ENCODE results near the gene COL8A1. TPM values are rescaled to one million over a fixed set of nuclear protein-coding genes. Genes with fewer than 3 reads are reported as not detected.

COL8A1 gene
- total and polyA plus RNA-seq, 10 of the 15 experiments (the other 5 are each of a cell fraction or from before 2014, with no cell fraction given) = 0.04 to 0.73 (median 0.10) TPM; not detected in 5

DNA sequence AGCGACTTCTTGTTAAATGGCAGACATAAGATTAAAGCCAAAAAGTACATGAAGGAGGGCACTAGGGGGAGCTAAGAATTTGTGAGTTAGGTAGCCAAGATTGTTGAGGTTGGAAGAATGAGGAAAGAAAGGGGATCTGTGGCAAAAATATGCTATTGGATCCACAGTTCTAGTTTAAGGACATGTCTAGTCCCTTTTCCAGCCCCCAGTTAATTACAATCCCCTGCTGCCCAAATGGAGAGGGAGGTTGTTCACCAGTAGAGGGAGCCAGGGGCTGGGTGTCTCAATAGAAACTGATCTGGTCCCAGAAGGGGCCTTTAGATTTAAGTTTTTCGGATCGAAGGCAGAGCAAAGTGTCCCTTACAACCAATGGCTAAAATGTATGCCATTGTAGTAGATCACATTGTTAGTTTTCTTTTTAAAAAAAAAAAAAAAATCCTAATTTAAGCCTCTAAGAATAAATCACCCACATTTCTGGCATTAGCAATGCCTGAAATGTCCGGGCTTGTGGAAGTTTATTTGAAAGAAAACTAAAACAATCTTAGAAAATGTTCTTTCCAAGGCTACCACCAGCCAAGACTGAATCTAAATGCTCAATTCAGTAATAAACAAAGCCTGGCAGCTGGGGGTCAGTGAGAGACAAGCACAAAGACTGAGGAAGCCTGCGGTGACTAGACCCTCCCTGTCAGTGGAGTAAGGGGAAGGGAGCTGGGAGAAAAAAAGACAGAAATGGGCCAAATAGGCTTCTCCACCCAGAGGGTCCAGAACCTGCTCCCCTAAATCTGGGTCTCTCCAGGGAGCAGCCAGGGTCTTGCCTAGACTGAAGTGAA is 7.1 kb downstream of the COL8A1 start:
- intact Hi-C loops (cut with micrococcal nuclease; ENCODE audit: unreplicated experiment) = loop anchor here (2.0 kb wide), 1 partner anchor 107 kb away; no protein-coding TSS in a partner anchor

More for the DNA sequence above, 7.1 kb downstream of the COL8A1 start:
- CTCF ChIA-PET = interaction anchor here (0.6 to 9.7 kb wide), 27 partner anchors 9 to 197 kb away, joined by 3 to 78 read pairs (median 4); no protein-coding TSS in a partner anchor
- Histone ChIP-seq H3K4me2 (ENCODE audit: control insufficient read depth, insufficient read depth) (no peak overlapping the region), H3K27ac (ENCODE audit: control insufficient read depth, insufficient read depth) (no peak overlapping the region), H3K4me1 (ENCODE audit: control insufficient read depth, insufficient read depth, low read length) (no peaks in the 10 kb centered on the region), H3K4me3 (no peak overlapping the region), H4K20me1 (ENCODE audit: control insufficient read depth, insufficient read depth) (no peaks in the 10 kb centered on the region), H2AFZ (ENCODE audit: control insufficient read depth, low read depth, low read length) (no peak overlapping the region), H3K9me3 (replicated peaks; ENCODE audit: control insufficient read depth, insufficient read depth, low read length) (no peaks in the 10 kb centered on the region), H3K36me3 (ENCODE audit: control insufficient read depth in 2 of 2, insufficient read depth in 2 of 2, low read length in 1 of 2) (no peaks in the 10 kb centered on the region), H3K9ac (ENCODE audit: control insufficient read depth, insufficient read depth, low read length) (no peak overlapping the region), H3K27me3 (replicated peaks in 1 of 2; ENCODE audit: control insufficient read depth in 2 of 2, insufficient read depth in 2 of 2, low read length in 1 of 2) (peaks cover 0 to 2% of the 10 kb centered on the region in 2 experiments; a peak in 1 of 4 replicates), H3K79me2 (ENCODE audit: control insufficient read depth, insufficient read depth, low read length) (no peaks in the 10 kb centered on the region)
- WGBS (ENCODE audit: insufficient coverage, insufficient replicate concordance, low lambda C conversion rate, missing lambda C conversion rate) = 62% methylated on average over 5 of the region's 5 CpGs
- SMC1A ChIA-PET (ENCODE audit: uncharacterized antibody, unreplicated experiment) = interaction anchor here (0.6 to 2.4 kb wide), 15 partner anchors 11 to 1310 kb away, joined by 3 to 12 read pairs (median 3); no protein-coding TSS in a partner anchor
- TF ChIP-seq, protein P1, sequence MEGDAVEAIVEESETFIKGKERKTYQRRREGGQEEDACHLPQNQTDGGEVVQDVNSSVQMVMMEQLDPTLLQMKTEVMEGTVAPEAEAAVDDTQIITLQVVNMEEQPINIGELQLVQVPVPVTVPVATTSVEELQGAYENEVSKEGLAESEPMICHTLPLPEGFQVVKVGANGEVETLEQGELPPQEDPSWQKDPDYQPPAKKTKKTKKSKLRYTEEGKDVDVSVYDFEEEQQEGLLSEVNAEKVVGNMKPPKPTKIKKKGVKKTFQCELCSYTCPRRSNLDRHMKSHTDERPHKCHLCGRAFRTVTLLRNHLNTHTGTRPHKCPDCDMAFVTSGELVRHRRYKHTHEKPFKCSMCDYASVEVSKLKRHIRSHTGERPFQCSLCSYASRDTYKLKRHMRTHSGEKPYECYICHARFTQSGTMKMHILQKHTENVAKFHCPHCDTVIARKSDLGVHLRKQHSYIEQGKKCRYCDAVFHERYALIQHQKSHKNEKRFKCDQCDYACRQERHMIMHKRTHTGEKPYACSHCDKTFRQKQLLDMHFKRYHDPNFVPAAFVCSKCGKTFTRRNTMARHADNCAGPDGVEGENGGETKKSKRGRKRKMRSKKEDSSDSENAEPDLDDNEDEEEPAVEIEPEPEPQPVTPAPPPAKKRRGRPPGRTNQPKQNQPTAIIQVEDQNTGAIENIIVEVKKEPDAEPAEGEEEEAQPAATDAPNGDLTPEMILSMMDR (IDR thresholded peaks at IDR 0.05 in 2 of 3, conservative IDR thresholded peaks at IDR 0.05 in 1 of 3; ENCODE audit: control insufficient read depth in 2 of 3, extremely low read depth in 1 of 3, insufficient read depth in 1 of 3, low read depth in 3 of 3, low read length in 3 of 3) = peak; percentile 28 to 69 (median 68)
- TF ChIP-seq RAD21 (IDR thresholded peaks at IDR 0.05; ENCODE audit: insufficient read depth, low read depth, low read length) (peak; percentile 45), CBX5 (IDR thresholded peaks at IDR 0.05; ENCODE audit: low read depth) (no peak)
- FAIRE-seq (no peak), DNase-seq (ENCODE audit: low read depth, low spot score) (no peak), ATAC-seq (peak; percentile 70)
- POLR2A ChIA-PET = no interaction called here
- in situ Hi-C loops (cut with MboI) = no loop called here
- no TSS peak for BruUV-seq (replicated peaks)
- RAD21 ChIA-PET (ENCODE audit: unreplicated experiment) = interaction anchor here (0.7 to 2.5 kb wide), 5 partner anchors 11 to 146 kb away, joined by 3 to 9 read pairs (median 3); no protein-coding TSS in a partner anchor

All from GM12878 (cell line).